H9 (cell line): ENCODE results near the gene ZNF646. TPM values are rescaled to one million over a fixed set of nuclear protein-coding genes. Genes with fewer than 3 reads are reported as not detected.

Experiments
- DNase-seq: peaks from one replicate; pipeline ENCODE4 v3.0.0-alpha.2; 2017
- H2AFZ ChIP-seq: one replicate; pipeline ENCODE4 v1.6.1; 2013; ENCODE audit warnings: mild to moderate bottlenecking, low read length, control low read depth, moderate library complexity
- H2AK5ac ChIP-seq: 2 replicates; pipeline ENCODE4 v1.6.1; 2013; ENCODE audit warnings: low read length, control low read depth, mixed read lengths; ENCODE audit not compliant: insufficient read length
- H2BK120ac ChIP-seq: one replicate; pipeline ENCODE4 v1.6.1; 2013; ENCODE audit warnings: low read depth, mild to moderate bottlenecking, low read length, control low read depth, inconsistent platforms; ENCODE audit not compliant: poor library complexity, severe bottlenecking
- H2BK12ac ChIP-seq: 2 replicates; pipeline ENCODE4 v1.6.1; 2013; ENCODE audit warnings: low read length, control low read depth, mixed read lengths, low read depth; ENCODE audit not compliant: insufficient read length
- H2BK15ac ChIP-seq: 2 replicates; pipeline ENCODE4 v1.6.1; 2013; ENCODE audit warnings: low read depth, low read length, control low read depth
- H2BK20ac ChIP-seq: one replicate; pipeline ENCODE4 v1.6.1; 2013; ENCODE audit warnings: low read depth, mild to moderate bottlenecking, low read length, control low read depth, inconsistent platforms; ENCODE audit not compliant: poor library complexity, severe bottlenecking
- H2BK5ac ChIP-seq: 2 replicates; pipeline ENCODE4 v1.6.1; 2013; ENCODE audit warnings: low read length, control low read depth, mixed read lengths; ENCODE audit not compliant: insufficient read length
- H3K14ac ChIP-seq: 2 replicates; pipeline ENCODE4 v1.6.1; 2013; ENCODE audit warnings: low read length, control low read depth; ENCODE audit not compliant: insufficient read depth
- H3K18ac ChIP-seq: 2 replicates; pipeline ENCODE4 v1.6.1; 2013; ENCODE audit warnings: low read depth, mild to moderate bottlenecking, mixed read lengths, low read length, control low read depth; ENCODE audit not compliant: insufficient read length
- H3K23ac ChIP-seq: 2 replicates; pipeline ENCODE4 v1.6.1; 2013; ENCODE audit warnings: low read length, control low read depth, mixed read lengths, low read depth; ENCODE audit not compliant: insufficient read length
- H3K23me2 ChIP-seq: 2 replicates; pipeline ENCODE4 v1.6.1; 2013; ENCODE audit warnings: low read depth, mild to moderate bottlenecking, mixed read lengths, low read length, control low read depth; ENCODE audit not compliant: insufficient read length, poor library complexity, severe bottlenecking
- H3K27ac ChIP-seq: 2 replicates; pipeline ENCODE4 v1.5.1; 2013; ENCODE audit warnings: low read length, control low read depth, mixed read lengths, low read depth; ENCODE audit not compliant: insufficient read length
- H3K27me3 ChIP-seq: 2 replicates; pipeline ENCODE4 v1.6.1; 2013; ENCODE audit warnings: low read length, control low read depth, inconsistent platforms; ENCODE audit not compliant: insufficient read depth
- H3K4ac ChIP-seq: 2 replicates; pipeline ENCODE4 v1.6.1; 2013; ENCODE audit warnings: low read depth, mild to moderate bottlenecking, control low read depth, inconsistent platforms, low read length, moderate library complexity
- H3K4me1 ChIP-seq: 2 replicates; pipeline ENCODE4 v1.6.1; 2013; ENCODE audit warnings: low read length, control low read depth, inconsistent platforms; ENCODE audit not compliant: insufficient read depth
- H3K4me2 ChIP-seq: 2 replicates; pipeline ENCODE4 v1.6.1; 2013; ENCODE audit warnings: low read length, control low read depth, mixed read lengths; ENCODE audit not compliant: insufficient read length, insufficient read depth
- H3K56ac ChIP-seq: 2 replicates; pipeline ENCODE4 v1.6.1; 2013; ENCODE audit warnings: low read depth, mild to moderate bottlenecking, mixed read lengths, low read length, control low read depth; ENCODE audit not compliant: insufficient read length
- H3K79me1 ChIP-seq: 2 replicates; pipeline ENCODE4 v1.6.1; 2013; ENCODE audit warnings: low read depth, mild to moderate bottlenecking, moderate library complexity, low read length, control low read depth, inconsistent platforms; ENCODE audit not compliant: insufficient read depth, poor library complexity, severe bottlenecking
- H3K79me2 ChIP-seq: 2 replicates; pipeline ENCODE4 v1.6.1; 2013; ENCODE audit warnings: low read length, control low read depth, inconsistent platforms; ENCODE audit not compliant: insufficient read depth
- H3K9ac ChIP-seq: 2 replicates; pipeline ENCODE4 v1.6.1; 2013; ENCODE audit warnings: low read length, control low read depth, mixed read lengths; ENCODE audit not compliant: insufficient read length; ENCODE audit errors: extremely low read depth
- H3K9me3 ChIP-seq: one replicate; pipeline ENCODE4 v1.6.1; 2013; ENCODE audit warnings: low read depth, low read length, inconsistent platforms; ENCODE audit not compliant: control insufficient read depth
- H3T11ph ChIP-seq: one replicate; pipeline ENCODE4 v1.6.1; 2013; ENCODE audit warnings: mild to moderate bottlenecking, low read length, control low read depth, inconsistent platforms
- H4K20me1 ChIP-seq: one replicate; pipeline ENCODE4 v1.6.1; 2013; ENCODE audit not compliant: control insufficient read depth, insufficient read length, insufficient read depth
- H4K5ac ChIP-seq: 2 replicates; pipeline ENCODE4 v1.6.1; 2013; ENCODE audit warnings: low read depth, mild to moderate bottlenecking, mixed read lengths, low read length, control low read depth; ENCODE audit not compliant: insufficient read length
- H4K8ac ChIP-seq: replicated peaks from 2 replicates; pipeline ENCODE4 v1.6.1; 2013; ENCODE audit warnings: low read length, control low read depth, mixed read lengths, low read depth; ENCODE audit not compliant: insufficient read length
- H4K91ac ChIP-seq: 2 replicates; pipeline ENCODE4 v1.6.1; 2013; ENCODE audit warnings: low read depth, mild to moderate bottlenecking, moderate library complexity, mixed read lengths, low read length, control low read depth; ENCODE audit not compliant: insufficient read length
- H3K27ac Mint-ChIP-seq, 3 experiments: 2 replicates in 2 of 3; 3 replicates in 1 of 3; pipeline ENCODE4 v1.8.0; 2020 to 2021; ENCODE audit warnings: mixed read lengths in 3 of 3, mild to moderate bottlenecking in 1 of 3, moderate library complexity in 1 of 3
- H3K27me3 Mint-ChIP-seq: 2 replicates; pipeline ENCODE4 v1.8.0; 2021; ENCODE audit warnings: low read depth, mild to moderate bottlenecking, moderate library complexity, mixed read lengths
- H3K36me3 Mint-ChIP-seq, 3 experiments: 2 replicates in 2 of 3; 3 replicates in 1 of 3; pipeline ENCODE4 v1.8.0; 2020 to 2021; ENCODE audit warnings: low read depth in 3 of 3, mixed read lengths in 3 of 3; ENCODE audit not compliant: insufficient read depth in 1 of 3
- H3K4me1 Mint-ChIP-seq, 2 experiments: 2 replicates each; pipeline ENCODE4 v1.8.0; 2020; ENCODE audit warnings: mixed read lengths in 2 of 2
- H3K4me3 Mint-ChIP-seq, 2 experiments: 2 replicates in 1 of 2; 3 replicates in 1 of 2; pipeline ENCODE4 v1.8.0; 2020 to 2021; ENCODE audit warnings: mild to moderate bottlenecking in 2 of 2, mixed read lengths in 2 of 2, moderate library complexity in 1 of 2
- H3K9me3 Mint-ChIP-seq, 2 experiments: 2 replicates in 1 of 2; 3 replicates in 1 of 2; pipeline ENCODE4 v1.8.0; 2020; ENCODE audit warnings: mild to moderate bottlenecking in 2 of 2, mixed read lengths in 2 of 2, moderate library complexity in 1 of 2
- WGBS: extraction: QIAGEN DNeasy Blood & Tissue Kit; methylation state at CpG from one replicate; pipeline ENCODE4 v1.1.7; 2013; ENCODE audit warnings: missing lambda C conversion rate, low lambda C conversion rate, mixed read lengths; ENCODE audit not compliant: insufficient read length; ENCODE audit errors: extremely low coverage; 5-methylcytosine and 5-hydroxymethylcytosine counted together
- total RNA-seq: library from RNA; stranded (reverse); gene quantifications from 2 replicates; pipeline ENCODE4 v1.2.1, GENCODE V29; 2021
- TF ChIP-seq, protein P1 (sequence below): fragments of 200-600 bp; sonication (generic); conservative IDR thresholded peaks from 3 replicates; pipeline ENCODE4 v1.8.0; 2021; ENCODE audit warnings: antibody characterized with exemption, mild to moderate bottlenecking

Gene ZNF646
- total RNA-seq, 1 experiment from 2014 or later = 29.2 TPM

DNA sequence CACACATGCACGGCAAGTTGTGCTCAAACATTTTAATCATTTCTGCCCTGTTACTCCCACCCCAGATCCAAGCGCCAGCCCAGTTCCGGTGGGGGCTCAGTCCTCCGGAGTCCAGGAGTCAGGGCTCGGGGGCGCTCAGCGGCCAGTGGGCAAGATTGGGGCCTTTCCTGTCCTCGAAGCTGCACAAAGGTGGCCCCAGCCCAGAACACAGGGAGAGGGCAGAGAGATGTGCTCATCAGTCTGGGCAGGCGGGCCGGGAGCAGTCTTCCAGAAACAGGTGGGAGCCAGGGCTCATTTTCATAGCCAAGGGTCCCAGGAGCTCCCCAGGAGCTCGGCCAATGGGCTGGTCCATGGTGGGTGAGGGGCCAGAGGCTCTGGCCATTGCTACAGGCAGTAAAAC lies 57.2 kb downstream of the ZNF646 start:
- Histone ChIP-seq H2BK120ac (no peak overlapping the region), H3K27ac (no peak overlapping the region), H3K23me2 (peaks cover 5% of the 10 kb centered on the region), H2BK5ac (no peak overlapping the region), H3T11ph (no peak overlapping the region), H2BK15ac (no peak overlapping the region), H2AK5ac (no peak overlapping the region), H2AFZ (no peak overlapping the region), H4K91ac (peak overlapping the region; percentile 16), H3K56ac (no peak overlapping the region), H3K23ac (no peak overlapping the region), H2BK20ac (no peak overlapping the region), H3K4me1 (peaks cover 18% of the 10 kb centered on the region; the same call in 1 of the 2 replicates), H3K9me3 (no peaks in the 10 kb centered on the region), H4K8ac (no peak overlapping the region), H2BK12ac (no peak overlapping the region), H3K4ac (no peak overlapping the region), H3K79me1 (peaks cover 5% of the 10 kb centered on the region), H3K9ac (no peak overlapping the region), H4K5ac (no peak overlapping the region), H3K14ac (no peak overlapping the region), H3K4me2 (no peak overlapping the region), H3K27me3 (no peaks in the 10 kb centered on the region), H3K79me2 (peaks cover 4% of the 10 kb centered on the region; the same call in 1 of the 2 replicates), H3K18ac (no peak overlapping the region), H4K20me1 (no peaks in the 10 kb centered on the region)
- Mint-ChIP-seq H3K4me3 (peak overlapping the region in 1 of 2 experiments; percentile 54; a peak in 1 of 5 replicates), H3K36me3 (peaks cover 28 to 50% (median 41%) of the 10 kb centered on the region in 3 experiments), H3K27me3 (no peaks in the 10 kb centered on the region), H3K9me3 (no peaks in the 10 kb centered on the region; a peak in 1 of 5 replicates), H3K4me1 (peaks cover 45 to 50% of the 10 kb centered on the region in 2 experiments), H3K27ac (peak overlapping the region; percentile 82 to 97 (median 84); a peak in 5 of 7 replicates)
- no peak for DNase-seq
- TF ChIP-seq, protein P1, sequence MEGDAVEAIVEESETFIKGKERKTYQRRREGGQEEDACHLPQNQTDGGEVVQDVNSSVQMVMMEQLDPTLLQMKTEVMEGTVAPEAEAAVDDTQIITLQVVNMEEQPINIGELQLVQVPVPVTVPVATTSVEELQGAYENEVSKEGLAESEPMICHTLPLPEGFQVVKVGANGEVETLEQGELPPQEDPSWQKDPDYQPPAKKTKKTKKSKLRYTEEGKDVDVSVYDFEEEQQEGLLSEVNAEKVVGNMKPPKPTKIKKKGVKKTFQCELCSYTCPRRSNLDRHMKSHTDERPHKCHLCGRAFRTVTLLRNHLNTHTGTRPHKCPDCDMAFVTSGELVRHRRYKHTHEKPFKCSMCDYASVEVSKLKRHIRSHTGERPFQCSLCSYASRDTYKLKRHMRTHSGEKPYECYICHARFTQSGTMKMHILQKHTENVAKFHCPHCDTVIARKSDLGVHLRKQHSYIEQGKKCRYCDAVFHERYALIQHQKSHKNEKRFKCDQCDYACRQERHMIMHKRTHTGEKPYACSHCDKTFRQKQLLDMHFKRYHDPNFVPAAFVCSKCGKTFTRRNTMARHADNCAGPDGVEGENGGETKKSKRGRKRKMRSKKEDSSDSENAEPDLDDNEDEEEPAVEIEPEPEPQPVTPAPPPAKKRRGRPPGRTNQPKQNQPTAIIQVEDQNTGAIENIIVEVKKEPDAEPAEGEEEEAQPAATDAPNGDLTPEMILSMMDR = no peak
- whole genome bisulfite sequencing = no CpG with 5 or more reads among the region's 11 CpGs
